HepG2 (cell line): ENCODE results near the gene NOM1. TPM values are rescaled to one million over a fixed set of nuclear protein-coding genes. Genes with fewer than 3 reads are reported as not detected.

ENCODE experiments used
- CEBPG ChIP-seq: IDR thresholded peaks from 2 replicates; pipeline ENCODE4 v1.6.1; 2016
- CHCHD3 ChIP-seq: sonication (generic); formaldehyde crosslinking; IDR thresholded peaks from 2 replicates; pipeline ENCODE4 v1.8.0; 2022; ENCODE audit warnings: mild to moderate bottlenecking, missing genetic modification reagents, moderate library complexity
- FOXK2 ChIP-seq: fragments of 450-650 bp; IDR thresholded peaks from 2 replicates; pipeline ENCODE4 v1.6.1; 2016
- HNF1A ChIP-seq, 2 experiments: sonication (generic) in 1 of 2; formaldehyde crosslinking in 1 of 2; IDR thresholded peaks; 2 replicates each; pipeline versions ENCODE4 v1.4.0 to v1.6.1; 2016 to 2020; ENCODE audit warnings: borderline replicate concordance in 1 of 2, low read depth in 1 of 2, mild to moderate bottlenecking in 1 of 2, missing genetic modification reagents in 1 of 2
- NR1H2 ChIP-seq: sonication (generic); formaldehyde crosslinking; IDR thresholded peaks from 2 replicates; pipeline ENCODE4 v1.8.1; 2022; ENCODE audit warnings: low read depth, missing genetic modification reagents, borderline replicate concordance
- PHF21A ChIP-seq: sonication (generic); formaldehyde crosslinking; IDR thresholded peaks from 2 replicates; pipeline ENCODE4 v1.5.0; 2020; ENCODE audit warnings: mild to moderate bottlenecking, missing genetic modification reagents
- RBFOX2 ChIP-seq: fragments of 200-400 bp; formaldehyde crosslinking; IDR thresholded peaks from 2 replicates; pipeline ENCODE4 v1.6.1; 2017; ENCODE audit warnings: low read depth, mild to moderate bottlenecking, low read length
- REL ChIP-seq: sonication (generic); formaldehyde crosslinking; conservative IDR thresholded peaks from 2 replicates; pipeline ENCODE4 v1.8.0; 2022; ENCODE audit warnings: mild to moderate bottlenecking, missing genetic modification reagents, moderate library complexity
- RXRA ChIP-seq: sonication (generic); formaldehyde crosslinking; IDR thresholded peaks from 2 replicates; pipeline ENCODE4 v1.5.1; 2020; ENCODE audit warnings: missing genetic modification reagents
- SAP130 ChIP-seq: IDR thresholded peaks from 2 replicates; pipeline ENCODE4 v1.6.1; 2016; ENCODE audit warnings: low read depth
- SATB2 ChIP-seq: sonication (generic); formaldehyde crosslinking; IDR thresholded peaks from 2 replicates; pipeline ENCODE4 v1.5.0; 2020; ENCODE audit warnings: missing genetic modification reagents
- ZBTB39 ChIP-seq: sonication (generic); formaldehyde crosslinking; IDR thresholded peaks from 2 replicates; pipeline ENCODE4 v1.5.0; 2020; ENCODE audit warnings: missing genetic modification reagents
- ZNF280D ChIP-seq: sonication (generic); formaldehyde crosslinking; IDR thresholded peaks from 2 replicates; pipeline ENCODE4 v1.5.1; 2020; ENCODE audit warnings: mild to moderate bottlenecking, missing genetic modification reagents
- ZNF296 ChIP-seq: sonication (generic); formaldehyde crosslinking; conservative IDR thresholded peaks from 2 replicates; pipeline ENCODE4 v1.5.0; 2020; ENCODE audit warnings: mild to moderate bottlenecking, missing genetic modification reagents
- ZNF777 ChIP-seq: sonication (generic); formaldehyde crosslinking; IDR thresholded peaks from 2 replicates; pipeline ENCODE4 v1.4.0; 2020; ENCODE audit warnings: missing genetic modification reagents
- polyA plus RNA-seq, 8 experiments: library from polyadenylated mRNA; depleted of rRNA in 3 of 8; stranded (reverse) in 7 of 8; unstranded in 1 of 8; fragments of >200 nt; fragmentation: Illumina TruSeq in 4 of 8; extraction: Trizol in 4 of 8; gene quantifications; 2 replicates each; pipeline versions ENCODE4 v1.2.1 to v1.2.3, GENCODE V29; 2011 to 2016; ENCODE audit warnings: low read depth in 4 of 8, missing spikeins in 1 of 8, mixed read lengths in 1 of 8; ENCODE audit not compliant: insufficient read depth in 1 of 8
- total RNA-seq, 5 experiments: library from RNA; depleted of rRNA; stranded (reverse); fragments of >200 nt; fragmentation: Illumina TruSeq; extraction: Trizol; gene quantifications; 2 replicates each; pipeline ENCODE4 v1.2.3, GENCODE V29; 2016; ENCODE audit warnings: low read depth in 1 of 5
- TF ChIP-seq, protein P1 (sequence below): sonication (generic); formaldehyde crosslinking; IDR thresholded peaks from 2 replicates; pipeline ENCODE4 v1.4.0; 2020; ENCODE audit warnings: mild to moderate bottlenecking, low read depth, missing genetic modification reagents
- TF ChIP-seq, protein P2 (sequence below): sonication (generic); formaldehyde crosslinking; IDR thresholded peaks from 2 replicates; pipeline ENCODE4 v1.5.0; 2020; ENCODE audit warnings: mild to moderate bottlenecking, missing genetic modification reagents

Gene NOM1
- total and polyA plus RNA-seq, 2 of the 13 experiments (the other 11 are each of a cell fraction or from before 2014, with no cell fraction given), result 14.2 to 26.2 TPM

- peak; percentile 79; the same call in 1 of the 2 replicates for TF ChIP-seq HNF1A (IDR thresholded peaks at IDR 0.05; ENCODE audit: low read depth)
- peak; percentile 69; the same call in 1 of the 2 replicates for TF ChIP-seq HNF1A (CRISPR knock-in tag; IDR thresholded peaks at IDR 0.05; ENCODE audit: borderline replicate concordance)
- TF ChIP-seq PHF21A (CRISPR knock-in tag), result peak; percentile 59
- no peak for TF ChIP-seq NR1H2 (CRISPR knock-in tag)
- TF ChIP-seq FOXK2, result no peak
- peak; percentile 44 for TF ChIP-seq RBFOX2
- no peak for TF ChIP-seq CHCHD3
- peak; percentile 54; the same call in 1 of the 2 replicates for TF ChIP-seq ZNF777 (CRISPR knock-in tag)
- TF ChIP-seq, protein P1, sequence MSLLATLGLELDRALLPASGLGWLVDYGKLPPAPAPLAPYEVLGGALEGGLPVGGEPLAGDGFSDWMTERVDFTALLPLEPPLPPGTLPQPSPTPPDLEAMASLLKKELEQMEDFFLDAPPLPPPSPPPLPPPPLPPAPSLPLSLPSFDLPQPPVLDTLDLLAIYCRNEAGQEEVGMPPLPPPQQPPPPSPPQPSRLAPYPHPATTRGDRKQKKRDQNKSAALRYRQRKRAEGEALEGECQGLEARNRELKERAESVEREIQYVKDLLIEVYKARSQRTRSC (CRISPR knock-in tag), result no peak
- TF ChIP-seq, protein P2, sequence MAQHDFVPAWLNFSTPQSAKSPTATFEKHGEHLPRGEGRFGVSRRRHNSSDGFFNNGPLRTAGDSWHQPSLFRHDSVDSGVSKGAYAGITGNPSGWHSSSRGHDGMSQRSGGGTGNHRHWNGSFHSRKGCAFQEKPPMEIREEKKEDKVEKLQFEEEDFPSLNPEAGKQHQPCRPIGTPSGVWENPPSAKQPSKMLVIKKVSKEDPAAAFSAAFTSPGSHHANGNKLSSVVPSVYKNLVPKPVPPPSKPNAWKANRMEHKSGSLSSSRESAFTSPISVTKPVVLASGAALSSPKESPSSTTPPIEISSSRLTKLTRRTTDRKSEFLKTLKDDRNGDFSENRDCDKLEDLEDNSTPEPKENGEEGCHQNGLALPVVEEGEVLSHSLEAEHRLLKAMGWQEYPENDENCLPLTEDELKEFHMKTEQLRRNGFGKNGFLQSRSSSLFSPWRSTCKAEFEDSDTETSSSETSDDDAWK (CRISPR knock-in tag), result no peak
- no peak for TF ChIP-seq SATB2 (CRISPR knock-in tag)
- no peak for TF ChIP-seq ZNF280D
- TF ChIP-seq RXRA, result no peak
- TF ChIP-seq ZBTB39 (CRISPR knock-in tag), result no peak
- TF ChIP-seq REL (CRISPR knock-in tag), result no peak
- no peak for TF ChIP-seq ZNF296 (CRISPR knock-in tag)
- TF ChIP-seq SAP130 (CRISPR knock-in tag), result peak; percentile 50
- TF ChIP-seq CEBPG, result no peak
Observed at GRCh38 chr7:157009170-157009777, 59.8 kb downstream of the NOM1 start (continued).
